Epidermal melanocyte (primary cell): ENCODE data around the gene ZFYVE9.
A peak's percentile ranks its signal among the peaks of the same experiment; 100 is the strongest.

Source experiments
- DNase-seq: peaks from one replicate; pipeline ENCODE4 v3.0.0; 2011; ENCODE audit warnings: low spot score; ENCODE audit not compliant: insufficient read length

The ZFYVE9 gene

GRCh38 chr1:52337439-52337838, 195.6 kb downstream of the ZFYVE9 start:
- DNase-seq, result no peak

DNA sequence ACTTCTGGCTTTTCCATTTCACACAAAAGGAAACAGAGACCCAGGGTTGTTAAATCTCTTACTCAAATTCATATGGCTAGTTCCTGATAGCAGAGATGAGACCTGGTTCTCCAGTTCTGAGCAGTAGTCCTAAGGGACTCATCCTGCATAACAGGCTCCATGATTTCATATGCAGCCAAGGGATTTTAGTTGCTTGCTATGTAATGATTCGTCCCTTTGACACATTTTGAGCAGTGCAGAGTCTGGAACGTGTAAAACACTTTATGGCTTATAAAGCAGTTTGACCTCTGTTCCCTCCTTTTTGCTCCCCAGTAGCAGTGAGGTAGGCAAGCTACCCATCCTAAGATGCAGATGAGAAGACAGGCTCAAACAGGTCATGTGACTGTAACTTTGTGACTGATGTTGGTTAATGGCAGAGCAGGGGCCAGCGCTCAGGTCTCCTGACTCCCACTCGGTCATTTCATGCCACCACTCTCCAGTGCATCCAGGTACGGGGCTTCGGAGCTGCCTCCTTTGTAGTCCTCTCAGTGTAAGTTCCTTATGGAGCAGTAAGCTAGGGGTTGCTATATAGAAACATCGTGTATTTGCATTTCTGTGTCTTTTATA, 199.9 kb downstream of the ZFYVE9 start:
- no peak for DNase-seq

DNA sequence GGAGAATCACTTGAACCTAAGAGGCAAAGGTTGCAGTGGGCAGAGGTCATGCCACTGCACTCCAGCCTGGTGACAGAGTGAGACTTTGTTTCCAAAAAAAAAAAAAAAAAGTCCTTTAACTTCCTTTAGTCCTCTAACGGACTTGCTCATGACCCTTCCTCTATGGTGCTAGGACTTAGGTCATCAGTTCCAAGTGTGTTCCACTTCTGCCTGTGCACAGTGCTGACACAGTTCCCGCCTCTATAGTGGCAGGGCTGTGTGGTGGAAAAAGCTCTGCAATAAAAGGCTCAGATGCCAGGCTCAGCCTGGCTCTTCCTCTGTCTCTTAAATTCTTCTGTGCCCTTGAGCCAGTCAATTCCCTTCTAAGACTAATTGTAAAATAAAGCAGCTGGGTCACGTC, 202.1 kb downstream of the ZFYVE9 start:
- DNase-seq, result no peak

DNA sequence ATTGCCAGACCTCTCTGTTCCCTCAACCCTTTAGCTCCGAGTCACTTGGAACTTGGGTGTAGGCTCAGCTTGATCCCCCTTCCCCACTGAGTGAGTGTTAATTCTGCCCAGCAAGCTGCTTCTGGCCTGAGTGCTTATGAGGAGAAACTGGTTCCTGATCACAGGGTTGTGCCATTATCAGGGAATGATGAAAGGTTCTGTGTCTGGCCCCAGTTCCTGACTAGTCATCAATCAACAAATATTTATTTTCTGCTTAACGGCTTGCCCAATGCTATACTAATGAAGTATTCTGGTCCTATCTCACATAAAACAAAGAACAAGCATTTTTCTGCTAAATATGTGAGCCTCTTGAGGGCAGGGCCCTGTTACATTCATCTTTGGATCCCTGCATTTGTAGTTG, 203.4 kb downstream of the ZFYVE9 start:
- DNase-seq, result no peak

DNA sequence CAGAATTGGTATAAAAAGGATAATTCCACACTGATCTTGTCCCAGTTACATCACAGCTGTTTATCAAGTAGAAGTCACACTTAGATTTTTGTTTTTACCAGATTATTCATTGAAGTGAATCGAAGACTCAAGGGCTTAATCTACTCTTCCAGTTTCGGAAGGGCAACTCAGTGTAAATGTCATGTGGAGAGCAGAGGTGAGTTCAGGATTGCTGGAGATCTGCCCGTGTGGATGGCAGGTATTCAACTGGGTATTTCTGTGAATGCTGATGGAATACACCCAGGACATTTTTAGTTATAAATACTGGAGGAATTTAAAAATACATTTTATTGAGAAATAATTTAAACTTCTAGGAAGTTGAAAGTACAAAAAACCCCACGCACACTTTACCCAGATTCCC, 204.8 kb downstream of the ZFYVE9 start:
- no peak for DNase-seq

DNA sequence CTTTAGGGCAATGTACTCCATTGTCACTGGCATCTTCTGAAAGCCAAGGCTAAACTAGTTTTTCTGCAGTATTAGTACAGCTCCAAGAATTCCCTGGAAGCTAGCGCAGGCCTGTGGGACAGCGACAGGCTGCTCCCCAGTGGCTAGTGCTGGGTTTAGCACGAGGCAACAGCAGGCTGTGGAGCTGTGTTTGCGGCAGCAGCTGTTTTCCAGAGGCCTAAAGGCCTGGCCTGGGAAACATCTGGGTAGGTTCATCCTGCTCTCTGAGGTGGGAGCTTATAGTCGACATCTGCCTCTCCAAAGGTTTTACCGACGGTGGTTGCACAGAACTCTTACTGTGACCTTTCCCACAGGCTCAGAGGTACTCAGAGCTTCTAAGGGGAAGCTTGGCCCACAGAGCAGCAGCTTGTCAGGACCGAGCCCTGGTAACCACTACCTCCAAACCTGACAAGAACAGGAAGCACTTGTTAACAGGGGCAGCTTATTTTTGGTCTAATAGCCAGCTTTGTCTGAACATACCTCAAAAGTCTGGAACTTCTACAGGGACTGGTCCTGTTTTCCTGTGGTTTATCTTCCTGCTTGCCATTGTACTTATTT, 206.9 kb downstream of the ZFYVE9 start:
- no peak for DNase-seq

- DNase-seq, result no peak
These were observed 210.8 kb downstream of the ZFYVE9 start for GRCh38 chr1:52352690-52353089.

DNA sequence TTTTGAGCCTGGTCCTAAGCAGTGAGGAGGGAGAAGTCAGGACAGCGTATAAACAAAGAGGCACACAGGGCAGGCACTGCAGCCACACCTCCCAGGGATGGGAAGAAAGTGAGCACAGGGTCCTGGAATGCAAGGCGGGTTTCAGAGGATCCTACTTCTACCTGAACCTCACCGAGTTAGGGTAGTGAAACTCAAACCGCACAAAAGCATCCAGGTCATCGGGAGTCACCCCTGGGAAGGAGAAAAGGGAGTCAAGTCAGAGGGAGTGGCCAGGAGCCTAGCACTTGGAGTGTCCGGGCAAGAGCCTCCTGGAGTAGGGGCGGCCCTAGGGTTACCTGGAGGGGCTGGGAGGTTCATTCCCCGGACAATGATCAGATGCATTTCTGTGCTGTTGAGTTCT, 213.5 kb downstream of the ZFYVE9 start:
- DNase-seq, result no peak

- DNase-seq, result no peak
These were observed 214.1 kb downstream of the ZFYVE9 start for GRCh38 chr1:52355847-52356505.

GRCh38 chr1:52356818-52357355, 215.0 kb downstream of the ZFYVE9 start:
- no peak for DNase-seq

DNA sequence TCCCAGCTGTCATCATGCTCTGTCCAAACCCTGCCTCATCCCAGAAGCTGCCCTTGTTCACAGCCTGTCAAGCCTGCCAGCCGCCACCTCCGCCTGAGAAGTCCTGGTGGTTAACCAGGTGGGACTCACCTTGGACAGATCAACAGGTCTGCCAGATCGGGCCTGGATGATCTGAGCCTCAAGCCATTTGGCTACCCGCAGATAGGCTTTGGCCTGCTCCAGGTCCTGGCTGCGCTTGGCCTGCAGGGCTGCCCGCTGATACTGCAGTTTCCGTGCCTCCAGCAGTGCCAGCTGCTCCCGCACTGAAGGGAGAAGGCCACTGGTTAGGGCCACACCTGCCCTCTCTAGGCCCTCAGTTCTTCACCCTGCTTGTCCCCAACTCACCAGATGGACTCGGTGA, 215.5 kb downstream of the ZFYVE9 start:
- no peak for DNase-seq

DNA sequence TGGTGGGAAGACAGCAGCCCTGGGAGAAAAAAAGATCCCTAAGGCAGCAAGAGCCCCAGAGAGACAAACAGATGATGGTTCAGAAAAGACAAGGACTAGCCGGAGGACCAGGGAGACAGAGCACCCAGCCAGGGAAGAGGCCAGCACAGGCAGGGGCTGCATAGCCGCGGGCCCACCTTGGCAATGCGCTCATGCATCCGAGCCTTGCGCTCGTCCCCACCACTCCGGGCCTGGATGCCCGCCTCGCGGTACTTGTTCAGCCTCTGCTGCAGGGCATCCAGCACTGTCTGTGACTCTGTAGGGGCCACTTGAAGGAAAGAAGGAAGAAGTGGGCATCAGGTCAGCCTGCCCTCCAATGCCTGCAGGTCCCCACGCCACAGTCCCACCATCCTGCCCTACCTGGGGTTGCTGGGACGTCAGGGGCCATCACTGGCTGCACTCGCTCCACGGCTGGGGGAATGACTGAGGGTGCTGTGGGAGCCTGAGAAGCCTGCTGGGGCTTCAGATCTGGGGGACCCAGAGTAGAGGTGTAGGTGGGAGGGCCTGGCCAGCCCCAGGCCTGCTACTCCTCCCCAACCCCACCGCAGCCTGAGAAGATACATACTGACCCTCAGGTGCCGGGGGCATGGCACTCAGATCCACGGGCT, 217.1 kb downstream of the ZFYVE9 start:
- no peak for DNase-seq

DNA sequence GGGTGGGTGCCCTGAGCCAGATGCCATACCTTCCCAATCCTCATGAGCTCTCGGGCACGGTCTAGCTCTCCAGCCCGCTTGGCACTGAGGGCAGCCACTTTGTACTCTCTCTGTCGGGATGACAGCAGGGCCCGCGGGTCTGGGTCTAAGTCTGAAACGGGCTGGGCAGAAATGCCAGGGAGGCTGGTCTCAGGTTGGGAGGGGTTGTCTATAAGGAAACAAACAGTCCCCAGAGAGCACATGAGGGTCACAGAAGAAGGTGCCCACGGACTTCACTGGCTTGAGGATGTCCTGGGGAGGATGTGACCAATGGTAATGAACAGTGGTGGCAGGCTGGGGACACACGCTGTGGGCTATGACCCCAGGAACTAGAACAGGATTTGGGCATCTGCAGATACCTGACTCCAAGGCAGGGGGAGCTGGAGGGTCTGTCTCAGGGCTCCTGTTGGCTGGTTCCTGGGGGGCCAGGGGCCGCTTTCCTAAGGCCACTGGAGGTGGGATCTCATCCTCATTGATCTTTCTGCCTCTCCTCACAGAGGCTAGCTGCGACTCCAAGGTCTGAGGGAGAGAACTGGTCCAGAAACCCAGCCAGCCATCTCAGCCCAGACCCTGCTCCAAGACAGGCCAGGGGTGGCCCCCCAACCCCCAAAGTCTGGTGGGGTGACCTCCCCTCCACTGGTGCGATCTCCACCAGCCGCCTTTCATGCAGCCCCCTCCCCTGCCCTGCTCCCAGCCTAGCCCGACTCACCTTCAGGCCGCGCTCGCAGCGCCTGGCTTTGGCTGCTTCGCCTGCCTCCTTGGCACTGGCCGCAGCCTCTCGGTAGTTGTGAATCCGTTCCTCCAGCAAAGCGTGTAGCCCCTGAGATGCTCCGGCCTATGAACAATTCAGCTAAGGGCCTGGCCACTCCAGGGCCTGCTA, 218.0 kb downstream of the ZFYVE9 start:
- DNase-seq, result no peak

DNA sequence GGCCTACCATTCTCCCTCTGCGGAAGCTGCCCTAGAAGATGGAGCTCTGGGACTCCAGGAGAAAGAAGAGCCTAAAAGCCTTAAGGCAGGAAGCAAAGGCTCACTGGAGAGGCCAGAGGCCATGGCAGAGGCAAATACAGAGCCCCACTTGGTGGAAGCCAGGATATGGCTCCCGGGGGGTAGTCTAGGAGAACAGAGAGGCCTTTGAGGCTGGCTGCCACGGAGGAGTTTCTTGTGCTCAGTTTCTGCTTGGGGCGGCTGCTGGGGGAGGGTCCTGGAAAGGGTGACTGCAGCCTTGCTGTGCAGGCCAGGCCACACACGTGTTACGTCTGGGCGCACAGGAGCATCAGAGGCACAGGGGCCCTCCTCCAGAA, 218.7 kb downstream of the ZFYVE9 start:
- peak; percentile 63 for DNase-seq

DNA sequence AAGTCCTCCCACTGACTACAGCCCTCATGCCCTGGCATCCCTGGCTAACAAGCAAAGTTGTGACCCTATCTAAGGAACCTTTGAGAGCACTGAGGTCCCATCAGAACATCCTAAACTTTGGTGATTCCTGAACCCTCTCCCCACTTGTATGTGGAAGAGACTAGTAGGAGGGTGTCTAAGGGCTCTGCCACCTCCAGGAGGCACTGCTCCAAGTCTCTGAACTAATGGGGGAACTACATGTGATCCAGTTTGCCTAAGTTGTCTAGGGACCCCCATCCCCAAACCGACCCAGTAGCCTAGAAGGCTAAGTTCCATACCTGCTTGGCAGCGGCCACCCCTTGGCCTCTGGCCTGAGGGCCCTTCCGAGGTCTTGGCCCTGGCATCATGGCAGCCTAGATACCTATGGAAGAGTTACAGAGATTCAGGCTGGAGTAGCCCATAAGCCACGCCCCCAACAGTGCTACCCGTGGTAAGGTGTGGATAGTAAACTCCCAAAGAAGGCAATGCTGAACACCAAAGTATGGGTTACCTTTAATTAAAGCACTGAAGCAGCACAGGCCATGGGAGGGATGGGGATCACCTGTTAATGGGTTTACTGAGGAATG, 222.4 kb downstream of the ZFYVE9 start:
- DNase-seq, result no peak

GRCh38 chr1:52365071-52365745, 223.3 kb downstream of the ZFYVE9 start:
- DNase-seq, result peak; percentile 41

DNA sequence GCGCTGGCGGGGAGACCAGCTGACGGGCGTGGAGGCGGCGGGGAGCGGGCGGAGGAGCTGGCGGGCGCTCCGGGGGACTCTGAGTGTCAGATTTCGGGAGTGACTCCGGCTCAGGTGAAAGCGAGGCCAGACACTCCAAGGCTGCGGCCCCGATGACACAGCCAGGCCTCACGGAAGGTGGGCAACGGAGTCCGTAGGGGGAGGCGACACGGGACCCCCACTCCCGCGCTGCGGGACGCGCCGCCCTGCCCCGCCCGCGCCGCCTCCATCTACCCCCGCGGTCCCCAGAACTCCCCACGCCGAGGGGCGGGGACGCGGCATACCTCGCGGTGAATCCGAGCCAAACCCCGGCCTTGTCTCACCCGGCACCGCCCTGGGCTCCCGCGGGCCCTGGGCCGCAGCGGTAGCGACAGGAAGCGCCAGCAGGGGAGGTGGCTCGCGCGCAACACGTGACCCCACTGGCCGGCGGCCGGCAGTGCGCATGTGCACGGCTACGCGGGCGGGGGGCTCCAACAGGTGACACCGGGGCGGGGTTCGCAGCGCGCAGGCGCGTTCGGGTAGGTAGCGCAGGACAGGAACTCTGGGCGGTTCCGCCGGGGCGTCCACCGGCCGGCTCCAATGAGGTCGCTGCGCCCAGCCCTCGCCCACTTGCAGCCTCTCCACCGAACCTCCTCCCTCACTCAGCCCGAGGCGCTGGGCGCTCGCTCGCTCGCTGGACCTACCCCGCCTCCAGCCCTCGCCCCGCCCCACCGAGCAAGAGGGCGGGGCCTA, 224.0 kb downstream of the ZFYVE9 start, which contains the start of gene CC2D1B:
CC2D1B (minus strand) TSS at position 460 of the 771 bp plus-strand sequence. CDS start 1,585 bp downstream, outside the sequence.
- DNase-seq, result peak; percentile 88

DNA sequence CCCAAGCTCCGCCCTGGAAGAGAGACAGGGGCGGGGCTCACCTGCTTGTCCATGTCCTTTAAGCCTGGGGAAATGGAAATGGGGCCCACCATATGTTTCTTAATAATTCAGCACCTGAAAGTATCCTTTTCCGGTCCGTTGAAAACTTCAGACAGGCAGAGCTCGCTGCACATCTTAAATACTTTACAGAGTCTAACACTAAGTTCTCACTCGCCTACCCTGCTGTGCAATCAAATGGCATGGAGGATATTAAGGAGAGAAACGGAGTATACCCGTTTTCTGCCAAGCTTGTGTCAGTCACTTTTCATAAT, 224.6 kb downstream of the ZFYVE9 start:
- no peak for DNase-seq

- DNase-seq, result no peak
These were observed 225.4 kb downstream of the ZFYVE9 start for GRCh38 chr1:52367272-52367671.
